OCI-LY7 (cell line): ENCODE data around the gene ADGRG3.

Source experiments
- CTCF ChIP-seq: fragments of 200-600 bp; sonication (generic); conservative IDR thresholded peaks from 2 replicates; pipeline ENCODE4 v1.5.1; 2014; ENCODE audit warnings: mild to moderate bottlenecking, antibody characterized with exemption, low read length, moderate library complexity, mixed read lengths
- EZH2phosphoT487 ChIP-seq: fragments of 200-600 bp; sonication (generic); IDR thresholded peaks from 2 replicates; pipeline ENCODE4 v1.6.1; 2018; ENCODE audit warnings: low read depth, borderline replicate concordance, mild to moderate bottlenecking, mixed run types, antibody characterized with exemption, low read length, moderate library complexity, mixed read lengths

GRCh38 chr16:57667526-57668262, 412 bp upstream of the ADGRG3 start:
- TF ChIP-seq EZH2phosphoT487 (no peak), CTCF (peak; percentile 41)
